PC-9 (cell line): ENCODE results near the gene FOXO3B.
"Not testable (repeated sequence)": the region's sequence is repeated elsewhere in the genome, so short reads cannot be mapped to it uniquely, and the experiment has no call there.

Source experiments
- EZH2 ChIP-seq: fragments of 200-600 bp; sonication (generic); IDR thresholded peaks from 2 replicates; pipeline ENCODE4 v1.8.0; 2017; ENCODE audit warnings: antibody characterized with exemption, low read depth
- TF ChIP-seq, protein P1 (sequence below): fragments of 200-600 bp; sonication (generic); conservative IDR thresholded peaks from 2 replicates; pipeline ENCODE4 v1.6.1; 2017; ENCODE audit warnings: mixed run types, antibody characterized with exemption, mild to moderate bottlenecking, moderate library complexity

DNA sequence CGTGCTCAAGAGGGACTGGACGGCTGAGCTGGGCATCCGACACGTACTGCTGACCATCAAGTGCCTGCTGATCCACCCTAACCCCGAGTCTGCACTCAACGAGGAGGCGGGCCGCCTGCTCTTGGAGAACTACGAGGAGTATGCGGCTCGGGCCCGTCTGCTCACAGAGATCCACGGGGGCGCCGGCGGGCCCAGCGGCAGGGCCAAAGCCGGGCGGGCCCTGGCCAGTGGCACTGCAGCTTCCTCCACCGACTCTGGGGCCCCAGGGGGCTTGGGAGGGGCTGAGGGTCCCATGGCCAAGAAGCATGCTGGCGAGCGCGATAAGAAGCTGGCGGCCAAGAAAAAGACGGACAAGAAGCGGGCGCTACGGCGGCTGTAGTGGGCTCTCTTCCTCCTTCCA, 4.7 kb downstream of the FOXO3B start:
- TF ChIP-seq, protein P1, sequence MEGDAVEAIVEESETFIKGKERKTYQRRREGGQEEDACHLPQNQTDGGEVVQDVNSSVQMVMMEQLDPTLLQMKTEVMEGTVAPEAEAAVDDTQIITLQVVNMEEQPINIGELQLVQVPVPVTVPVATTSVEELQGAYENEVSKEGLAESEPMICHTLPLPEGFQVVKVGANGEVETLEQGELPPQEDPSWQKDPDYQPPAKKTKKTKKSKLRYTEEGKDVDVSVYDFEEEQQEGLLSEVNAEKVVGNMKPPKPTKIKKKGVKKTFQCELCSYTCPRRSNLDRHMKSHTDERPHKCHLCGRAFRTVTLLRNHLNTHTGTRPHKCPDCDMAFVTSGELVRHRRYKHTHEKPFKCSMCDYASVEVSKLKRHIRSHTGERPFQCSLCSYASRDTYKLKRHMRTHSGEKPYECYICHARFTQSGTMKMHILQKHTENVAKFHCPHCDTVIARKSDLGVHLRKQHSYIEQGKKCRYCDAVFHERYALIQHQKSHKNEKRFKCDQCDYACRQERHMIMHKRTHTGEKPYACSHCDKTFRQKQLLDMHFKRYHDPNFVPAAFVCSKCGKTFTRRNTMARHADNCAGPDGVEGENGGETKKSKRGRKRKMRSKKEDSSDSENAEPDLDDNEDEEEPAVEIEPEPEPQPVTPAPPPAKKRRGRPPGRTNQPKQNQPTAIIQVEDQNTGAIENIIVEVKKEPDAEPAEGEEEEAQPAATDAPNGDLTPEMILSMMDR: not testable (repeated sequence)
- TF ChIP-seq EZH2: not testable (repeated sequence)
